ENCODE measurements around the gene ECSCR.

The ECSCR gene

GRCh38 chr5:139451176-139451575 lies 11.4 kb downstream of the ECSCR start:
- no peak for ATAC-seq
- no peak for TF ChIP-seq BACH2 (CRISPR knock-in tag; IDR thresholded peaks at IDR 0.05; ENCODE audit: borderline replicate concordance)
- no peak for TF ChIP-seq ISL1 (CRISPR knock-in tag; IDR thresholded peaks at IDR 0.05)
- TF ChIP-seq PPARA (CRISPR knock-in tag; IDR thresholded peaks at IDR 0.05; ENCODE audit: borderline replicate concordance): no peak
- TF ChIP-seq ESRRG (CRISPR knock-in tag; IDR thresholded peaks at IDR 0.05): no peak
- no peak for TF ChIP-seq SNAI2 (CRISPR knock-in tag; IDR thresholded peaks at IDR 0.05)
- no peak for TF ChIP-seq RARB (CRISPR knock-in tag; IDR thresholded peaks at IDR 0.05)
- TF ChIP-seq ZNF8 (CRISPR knock-in tag; IDR thresholded peaks at IDR 0.05): no peak
- no peak for TF ChIP-seq ZNF565 (CRISPR knock-in tag; conservative IDR thresholded peaks at IDR 0.05; ENCODE audit: low read depth)
- TF ChIP-seq CREB5 (CRISPR knock-in tag; IDR thresholded peaks at IDR 0.05; ENCODE audit: low read depth): no peak
- no peak for TF ChIP-seq PATZ1 (CRISPR knock-in tag; IDR thresholded peaks at IDR 0.05; ENCODE audit: borderline replicate concordance)
- TF ChIP-seq ZNF70 (CRISPR knock-in tag; IDR thresholded peaks at IDR 0.05): no peak
- TF ChIP-seq POU6F1 (CRISPR knock-in tag; IDR thresholded peaks at IDR 0.05; ENCODE audit: borderline replicate concordance, low read depth): no peak
- no peak for TF ChIP-seq TSHZ2 (CRISPR knock-in tag; IDR thresholded peaks at IDR 0.05)
- no peak for TF ChIP-seq TOX (CRISPR knock-in tag; IDR thresholded peaks at IDR 0.05; ENCODE audit: borderline replicate concordance)
- TF ChIP-seq ZC3H10 (CRISPR knock-in tag; IDR thresholded peaks at IDR 0.05): no peak
- TF ChIP-seq ZFP30 (CRISPR knock-in tag; IDR thresholded peaks at IDR 0.05): no peak
- TF ChIP-seq OSR1 (CRISPR knock-in tag; IDR thresholded peaks at IDR 0.05): no peak
- no peak for TF ChIP-seq CSRNP3 (CRISPR knock-in tag; IDR thresholded peaks at IDR 0.05)

GRCh38 chr5:139446956-139447779 lies 15.4 kb downstream of the ECSCR start:
- ATAC-seq: no peak
- no peak for TF ChIP-seq TOX (CRISPR knock-in tag; IDR thresholded peaks at IDR 0.05; ENCODE audit: borderline replicate concordance)
- no peak for TF ChIP-seq TSHZ2 (CRISPR knock-in tag; IDR thresholded peaks at IDR 0.05)
- no peak for TF ChIP-seq ARNTL (CRISPR knock-in tag; IDR thresholded peaks at IDR 0.05; ENCODE audit: borderline replicate concordance, low read depth)
- TF ChIP-seq CREB5 (CRISPR knock-in tag; IDR thresholded peaks at IDR 0.05; ENCODE audit: low read depth): no peak
- TF ChIP-seq ZNF8 (CRISPR knock-in tag; IDR thresholded peaks at IDR 0.05): no peak
- TF ChIP-seq ZNF70 (CRISPR knock-in tag; IDR thresholded peaks at IDR 0.05): no peak
